Measurements from ENCODE around the gene MMP25. TPM values are rescaled to one million over a fixed set of nuclear protein-coding genes. Genes with fewer than 3 reads are reported as not detected.

The MMP25 gene
- total and polyA plus RNA-seq, 8 donors, result 0.28 to 1.6 (median 1.0) TPM

DNA sequence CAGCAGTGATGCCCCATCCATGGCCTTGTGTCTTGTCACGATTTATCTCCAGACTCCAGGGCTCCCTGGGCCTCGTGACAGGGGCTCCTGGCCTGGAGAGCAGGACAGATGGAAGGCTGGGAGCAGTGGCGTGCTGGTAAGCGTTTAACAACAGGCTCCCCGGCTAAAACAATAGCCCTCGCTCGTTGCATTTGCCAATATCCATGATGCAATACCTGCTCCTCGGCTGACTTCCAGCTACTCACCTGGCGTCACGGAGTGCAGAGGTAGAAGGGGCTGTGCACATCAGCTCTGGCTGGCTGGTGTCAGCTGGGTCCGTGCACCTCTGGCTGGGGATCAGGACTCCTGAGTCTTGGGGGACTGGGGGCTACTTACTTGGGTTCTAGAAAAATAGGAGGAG, 8.1 kb upstream of the MMP25 start:
- peak; percentile 39 to 66 (median 57) for ATAC-seq
- intact Hi-C loops (cut with DNase I), result no loop called here

GRCh38 chr16:3038896-3039295, 7.5 kb upstream of the MMP25 start:
- ATAC-seq (no peak), FAIRE-seq (no peak), DNase-seq (no peak)
- Histone ChIP-seq H3K4me1 (peaks cover 0 to 14% (median 5%) of the 10 kb centered on the region in 3 donors), H3K4me3 (no peak overlapping the region), H3K36me3 (no peaks in the 10 kb centered on the region), H3K9me3 (no peaks in the 10 kb centered on the region), H3K27me3 (peaks cover 0 to under 1% (median 0%) of the 10 kb centered on the region in 4 donors), H3K27ac (no peak overlapping the region)
- intact Hi-C loops (cut with DNase I), result no loop called here
- TF ChIP-seq CTCF (IDR thresholded peaks at IDR 0.05), result no peak
- WGBS, 2 donors, result 88 to 92% methylated on average over 5 of the region's 5 CpGs

More for the DNA sequence above, 8.1 kb upstream of the MMP25 start:
- Histone ChIP-seq H3K4me3 (no peak overlapping the region), H3K9me3 (no peaks in the 10 kb centered on the region), H3K27me3 (no peaks in the 10 kb centered on the region), H3K4me1 (peaks cover 0 to 14% (median 5%) of the 10 kb centered on the region in 3 donors), H3K36me3 (no peaks in the 10 kb centered on the region), H3K27ac (peak overlapping the region; percentile 17 to 73 (median 52))
- no peak for TF ChIP-seq CTCF (IDR thresholded peaks at IDR 0.05)
- FAIRE-seq, result no peak
- DNase-seq, result peak; percentile 77 to 95 (median 88)
- WGBS, 2 donors, result 7 to 13% methylated on average over 11 of the region's 11 CpGs

GRCh38 chr16:3042376-3042775, 4.0 kb upstream of the MMP25 start:
- no peak for TF ChIP-seq CTCF (IDR thresholded peaks at IDR 0.05)
- Histone ChIP-seq H3K27ac (no peak overlapping the region), H3K36me3 (no peaks in the 10 kb centered on the region), H3K4me1 (peaks cover 0 to 20% (median 20%) of the 10 kb centered on the region in 3 donors), H3K9me3 (no peaks in the 10 kb centered on the region), H3K27me3 (peaks cover 0 to 28% (median 0%) of the 10 kb centered on the region in 4 donors), H3K4me3 (no peak overlapping the region)
- intact Hi-C loops (cut with DNase I), result no loop called here
- FAIRE-seq (no peak), DNase-seq (no peak), ATAC-seq (no peak)
- 91 to 93% methylated on average over 3 of the region's 3 CpGs for WGBS, 2 donors

DNA sequence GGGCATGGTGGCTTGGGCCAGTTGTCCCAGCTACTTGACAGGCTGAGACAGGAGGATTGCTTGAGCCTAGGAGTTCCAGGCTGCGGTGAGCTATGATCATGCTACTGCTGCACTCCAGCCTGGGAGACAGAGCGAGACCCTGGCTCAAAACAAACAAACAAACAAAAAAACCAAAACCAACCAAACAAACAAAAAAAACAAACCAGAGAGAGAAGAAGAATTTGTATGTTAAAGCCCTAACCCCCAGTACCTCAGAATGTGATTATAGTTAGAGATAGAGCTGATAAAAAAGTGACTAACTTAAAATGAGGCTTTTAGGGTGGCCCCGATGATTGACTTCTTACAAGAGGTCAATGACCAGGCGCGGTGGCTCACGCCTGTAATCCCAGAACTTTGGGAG, 1.7 kb upstream of the MMP25 start:
- ATAC-seq, result no peak
- Histone ChIP-seq H3K4me1 (peaks cover 0 to 15% (median 12%) of the 10 kb centered on the region in 3 donors), H3K9me3 (no peaks in the 10 kb centered on the region), H3K4me3 (no peak overlapping the region), H3K27me3 (peaks cover 0 to 30% (median 0%) of the 10 kb centered on the region in 4 donors), H3K36me3 (no peaks in the 10 kb centered on the region), H3K27ac (no peak overlapping the region)
- intact Hi-C loops (cut with DNase I), result no loop called here
- 89 to 91% methylated on average over 6 of the region's 6 CpGs for WGBS, 2 donors
- no peak for FAIRE-seq
- TF ChIP-seq CTCF (IDR thresholded peaks at IDR 0.05), result no peak
- DNase-seq, result no peak

GRCh38 chr16:3046641-3047386, 453 bp downstream of the MMP25 start:
- H3K4me1 ChIP-seq, result peaks cover 0 to 15% (median 12%) of the 10 kb centered on the region in 3 donors
- 6 to 7% methylated on average over 28 to 54 of the region's 54 CpGs for WGBS, 2 donors
- H3K9me3 ChIP-seq, result no peaks in the 10 kb centered on the region
- no peak for TF ChIP-seq CTCF (IDR thresholded peaks at IDR 0.05)
- no peak overlapping the region for H3K27ac ChIP-seq
- H3K36me3 ChIP-seq, result no peaks in the 10 kb centered on the region
- FAIRE-seq, result no peak
- H3K4me3 ChIP-seq, result peak overlapping the region in 2 of 4 donors; percentile 29 to 56
- intact Hi-C loops (cut with DNase I), result no loop called here
- H3K27me3 ChIP-seq, result peaks cover 0 to 32% (median 0%) of the 10 kb centered on the region in 4 donors
- ATAC-seq, result peak in 2 of 4 donors; percentile 18 to 22
- DNase-seq, result peak in 2 of 6 donors; percentile 64 to 77

Data from pancreas (tissue), 10 donors.